SHP77 (cell line): ENCODE results near the gene FAM78A.
"Not testable (repeated sequence)": the region's sequence is repeated elsewhere in the genome, so short reads cannot be mapped to it uniquely, and the experiment has no call there.

Experiments used
- DNase-seq, 2 experiments: peaks; one replicate each; lab custom pipeline; 2025; lab: John Stamatoyannopoulos, UW

The FAM78A gene

DNA sequence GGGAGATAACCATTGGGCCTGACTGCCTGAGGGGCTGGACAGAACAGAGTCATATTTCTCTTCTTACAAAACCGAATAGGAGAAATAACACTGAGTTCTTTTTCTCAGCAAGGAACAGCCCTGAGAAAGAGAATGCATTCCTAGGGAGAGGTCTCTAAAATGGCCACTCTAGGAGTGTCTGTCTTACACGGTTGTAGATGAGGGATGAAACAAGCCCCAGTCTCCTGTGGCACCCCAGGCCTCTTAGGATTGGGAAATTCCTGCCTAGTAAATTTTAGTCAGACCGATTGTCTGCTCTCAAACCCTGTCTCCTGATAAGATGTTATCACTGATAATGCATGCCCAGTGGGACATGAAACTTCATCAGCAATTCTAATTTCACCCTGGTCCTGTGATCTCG is 64.4 kb downstream of the FAM78A start:
- DNase-seq: not testable (repeated sequence)
